ENCODE data around the gene CNST. TPM values are rescaled to one million over a fixed set of nuclear protein-coding genes. Genes with fewer than 3 reads are reported as not detected.

The CNST gene
- 9.4 TPM for polyA plus RNA-seq (2012; ENCODE audit: insufficient read length, low read depth)

DNA sequence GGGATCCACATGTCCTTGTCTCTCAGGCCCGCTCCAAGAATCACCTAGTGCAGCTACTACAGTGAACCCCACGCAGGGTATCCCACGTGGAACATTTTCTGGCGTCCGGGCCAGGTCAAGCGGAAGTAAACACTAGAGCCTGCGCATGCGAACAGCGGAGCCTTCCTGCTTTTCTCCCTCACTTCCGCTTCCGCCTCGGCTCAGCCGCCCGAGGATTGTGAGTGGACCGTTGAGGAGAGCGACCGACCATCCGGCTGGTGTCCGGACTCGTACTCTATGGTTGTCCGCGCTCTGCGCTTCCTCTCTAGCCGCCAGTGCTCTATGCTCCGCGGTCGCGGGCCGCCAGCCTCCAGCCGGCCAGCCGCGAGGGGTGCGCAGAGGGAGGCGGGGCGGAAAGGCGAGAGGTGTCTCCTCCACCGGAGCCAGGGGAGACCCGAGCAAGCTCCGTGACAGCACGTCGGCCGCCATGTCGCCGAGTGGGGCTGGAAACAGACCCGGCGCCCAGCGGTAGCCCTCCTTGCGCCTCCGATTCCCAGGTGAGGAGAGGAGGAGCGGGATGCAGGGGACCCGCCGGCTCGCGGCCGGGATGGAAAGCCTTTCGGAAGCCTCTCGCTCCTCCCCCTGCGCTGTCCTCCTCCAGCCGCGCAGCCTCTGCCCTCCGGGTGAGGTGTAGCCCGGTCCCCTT lies at the start of gene CNST, which contains the start of gene TFB2M:
Gene CNST (plus strand): TSS at position 329 of the 685 bp plus-strand sequence. CDS start 25,107 bp downstream, outside the sequence.
Gene TFB2M (minus strand): TSS at position 134 of the 685 bp plus-strand sequence. CDS start 123 bp downstream, at position 11.
- TF ChIP-seq TAF1 (IDR thresholded peaks at IDR 0.05; ENCODE audit: borderline replicate concordance, insufficient read depth, low read length) (peak; percentile 73; the same call in 1 of the 2 replicates), POLR2AphosphoS5 (IDR thresholded peaks at IDR 0.05; ENCODE audit: low read depth, low read length) (peak; percentile 74), SIN3A (IDR thresholded peaks at IDR 0.05; ENCODE audit: borderline replicate concordance, insufficient read depth, low read length) (peak; percentile 100), FOXP2 (optimal IDR thresholded peaks at IDR 0.05; ENCODE audit: borderline replicate concordance, extremely low read depth, extremely low read length, insufficient read depth) (peak; percentile 92)
- TF ChIP-seq, protein P1, sequence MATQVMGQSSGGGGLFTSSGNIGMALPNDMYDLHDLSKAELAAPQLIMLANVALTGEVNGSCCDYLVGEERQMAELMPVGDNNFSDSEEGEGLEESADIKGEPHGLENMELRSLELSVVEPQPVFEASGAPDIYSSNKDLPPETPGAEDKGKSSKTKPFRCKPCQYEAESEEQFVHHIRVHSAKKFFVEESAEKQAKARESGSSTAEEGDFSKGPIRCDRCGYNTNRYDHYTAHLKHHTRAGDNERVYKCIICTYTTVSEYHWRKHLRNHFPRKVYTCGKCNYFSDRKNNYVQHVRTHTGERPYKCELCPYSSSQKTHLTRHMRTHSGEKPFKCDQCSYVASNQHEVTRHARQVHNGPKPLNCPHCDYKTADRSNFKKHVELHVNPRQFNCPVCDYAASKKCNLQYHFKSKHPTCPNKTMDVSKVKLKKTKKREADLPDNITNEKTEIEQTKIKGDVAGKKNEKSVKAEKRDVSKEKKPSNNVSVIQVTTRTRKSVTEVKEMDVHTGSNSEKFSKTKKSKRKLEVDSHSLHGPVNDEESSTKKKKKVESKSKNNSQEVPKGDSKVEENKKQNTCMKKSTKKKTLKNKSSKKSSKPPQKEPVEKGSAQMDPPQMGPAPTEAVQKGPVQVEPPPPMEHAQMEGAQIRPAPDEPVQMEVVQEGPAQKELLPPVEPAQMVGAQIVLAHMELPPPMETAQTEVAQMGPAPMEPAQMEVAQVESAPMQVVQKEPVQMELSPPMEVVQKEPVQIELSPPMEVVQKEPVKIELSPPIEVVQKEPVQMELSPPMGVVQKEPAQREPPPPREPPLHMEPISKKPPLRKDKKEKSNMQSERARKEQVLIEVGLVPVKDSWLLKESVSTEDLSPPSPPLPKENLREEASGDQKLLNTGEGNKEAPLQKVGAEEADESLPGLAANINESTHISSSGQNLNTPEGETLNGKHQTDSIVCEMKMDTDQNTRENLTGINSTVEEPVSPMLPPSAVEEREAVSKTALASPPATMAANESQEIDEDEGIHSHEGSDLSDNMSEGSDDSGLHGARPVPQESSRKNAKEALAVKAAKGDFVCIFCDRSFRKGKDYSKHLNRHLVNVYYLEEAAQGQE (IDR thresholded peaks at IDR 0.05; ENCODE audit: insufficient read depth in 1 of 2, low read depth in 2 of 2, low read length in 2 of 2), result peak; percentile 31 to 64; a peak in 1 of 4 replicates

DNA sequence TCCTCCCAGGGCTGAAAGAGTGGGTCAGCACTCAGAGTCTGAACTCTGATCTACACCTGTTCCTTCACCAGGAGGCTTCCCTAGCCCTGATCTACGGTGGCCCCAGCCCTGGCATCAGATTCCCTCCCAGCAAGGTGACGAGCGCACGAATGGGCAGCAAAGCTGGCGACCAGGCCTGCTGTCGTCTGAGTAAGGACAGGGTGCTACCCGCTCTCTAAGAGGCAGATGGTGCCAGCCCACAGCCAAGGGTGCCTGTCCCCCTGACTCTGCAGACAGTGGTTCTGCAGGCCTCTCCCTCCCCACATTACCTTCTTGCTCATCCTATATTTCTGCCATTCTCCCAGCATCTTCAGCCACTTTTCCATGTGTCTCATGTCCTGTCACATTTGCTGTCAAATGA lies 48.9 kb upstream of the CNST start:
- TF ChIP-seq, protein P1 (IDR thresholded peaks at IDR 0.05; ENCODE audit: insufficient read depth in 1 of 2, low read depth in 2 of 2, low read length in 2 of 2), result no peak
- TF ChIP-seq TAF1 (IDR thresholded peaks at IDR 0.05; ENCODE audit: borderline replicate concordance, insufficient read depth, low read length), result no peak
- no peak for TF ChIP-seq POLR2AphosphoS5 (IDR thresholded peaks at IDR 0.05; ENCODE audit: low read depth, low read length)
- no peak for TF ChIP-seq SIN3A (IDR thresholded peaks at IDR 0.05; ENCODE audit: borderline replicate concordance, insufficient read depth, low read length)
- no peak for TF ChIP-seq FOXP2 (optimal IDR thresholded peaks at IDR 0.05; ENCODE audit: borderline replicate concordance, extremely low read depth, extremely low read length, insufficient read depth)

- TF ChIP-seq, protein P1 (IDR thresholded peaks at IDR 0.05; ENCODE audit: insufficient read depth in 1 of 2, low read depth in 2 of 2, low read length in 2 of 2), result no peak
- TF ChIP-seq FOXP2 (optimal IDR thresholded peaks at IDR 0.05; ENCODE audit: borderline replicate concordance, extremely low read depth, extremely low read length, insufficient read depth), result no peak
- TF ChIP-seq TAF1 (IDR thresholded peaks at IDR 0.05; ENCODE audit: borderline replicate concordance, insufficient read depth, low read length), result no peak
- TF ChIP-seq SIN3A (IDR thresholded peaks at IDR 0.05; ENCODE audit: borderline replicate concordance, insufficient read depth, low read length), result no peak
- TF ChIP-seq POLR2AphosphoS5 (IDR thresholded peaks at IDR 0.05; ENCODE audit: low read depth, low read length), result no peak
Measured at GRCh38 chr1:246518456-246519205, 47.6 kb upstream of the CNST start.

DNA sequence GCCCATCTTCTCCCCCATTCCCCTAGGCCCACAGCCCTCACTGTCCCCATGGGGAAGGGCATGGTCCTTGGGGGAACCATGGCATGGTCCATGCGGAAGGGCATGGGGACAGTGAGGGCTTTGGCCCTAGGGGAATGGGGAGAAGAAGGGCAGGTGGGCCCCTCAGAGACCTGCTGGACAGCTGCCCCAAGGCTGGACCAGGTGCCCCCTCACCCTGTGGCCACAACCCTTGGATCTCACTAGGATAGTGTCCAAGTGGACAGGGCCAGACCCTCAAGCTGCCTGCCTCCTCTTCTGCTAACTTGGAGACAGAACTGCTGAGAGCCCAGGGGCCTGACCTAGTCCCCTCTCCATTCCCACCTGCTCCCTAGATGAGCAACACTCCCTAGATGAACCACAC lies 46.7 kb upstream of the CNST start:
- no peak for TF ChIP-seq TAF1 (IDR thresholded peaks at IDR 0.05; ENCODE audit: borderline replicate concordance, insufficient read depth, low read length)
- TF ChIP-seq FOXP2 (optimal IDR thresholded peaks at IDR 0.05; ENCODE audit: borderline replicate concordance, extremely low read depth, extremely low read length, insufficient read depth), result no peak
- TF ChIP-seq SIN3A (IDR thresholded peaks at IDR 0.05; ENCODE audit: borderline replicate concordance, insufficient read depth, low read length), result no peak
- TF ChIP-seq POLR2AphosphoS5 (IDR thresholded peaks at IDR 0.05; ENCODE audit: low read depth, low read length), result no peak
- TF ChIP-seq, protein P1 (IDR thresholded peaks at IDR 0.05; ENCODE audit: insufficient read depth in 1 of 2, low read depth in 2 of 2, low read length in 2 of 2), result no peak
